Gastrocnemius medialis (tissue), 4 donors: ENCODE measurements around the gene SMIM38.

Experiments used
- CTCF ChIP-seq, 5 experiments: fragments of 450-650 bp in 3 of 5; fragments of 200-600 bp in 2 of 5; sonication (generic) in 2 of 5; IDR thresholded peaks in 4 of 5; conservative IDR thresholded peaks in 1 of 5; 1 replicate in 4 of 5; 2 replicates in 1 of 5; pipeline ENCODE4 v1.5.1; 2016 to 2019; ENCODE audit warnings: antibody characterized with exemption in 5 of 5, mild to moderate bottlenecking in 3 of 5, moderate library complexity in 3 of 5
- POLR2A ChIP-seq, 2 donors: fragments of 450-650 bp; IDR thresholded peaks; one replicate each; pipeline ENCODE4 v1.6.1; 2017; ENCODE audit warnings: antibody characterized with exemption in 2 of 2, mild to moderate bottlenecking in 2 of 2, moderate library complexity in 2 of 2

- no peak for TF ChIP-seq CTCF (IDR thresholded peaks at IDR 0.05 in 4 of 5, conservative IDR thresholded peaks at IDR 0.05 in 1 of 5)
- no peak for TF ChIP-seq POLR2A (IDR thresholded peaks at IDR 0.05)
These were observed 36.6 kb downstream of the SMIM38 start for GRCh38 chr11:69192301-69192721.
